Breast epithelium (tissue), 4 donors: ENCODE results near the gene HPS1. TPM values are rescaled to one million over a fixed set of nuclear protein-coding genes. Genes with fewer than 3 reads are reported as not detected.
A peak's percentile ranks its signal among the peaks of the same experiment; 100 is the strongest.

ENCODE experiments used
- DNase-seq, 2 donors: peaks; one replicate each; pipeline ENCODE4 v3.0.0-alpha.2; 2019; ENCODE audit warnings: low spot score in 2 of 2
- H3K27ac ChIP-seq, 2 donors: fragments of 200-600 bp; sonication (generic) in 1 of 2; one replicate each; pipeline ENCODE4 v1.5.1; 2016 to 2019; ENCODE audit warnings: mild to moderate bottlenecking in 1 of 2
- H3K27me3 ChIP-seq, 2 donors: fragments of 200-600 bp; sonication (generic) in 1 of 2; one replicate each; pipeline versions ENCODE4 v1.5.1 to v1.6.0; 2017 to 2019; ENCODE audit warnings: control low read depth in 1 of 2, mild to moderate bottlenecking in 1 of 2
- H3K36me3 ChIP-seq: fragments of 200-600 bp; one replicate; pipeline ENCODE4 v1.5.1; 2019
- H3K4me1 ChIP-seq, 2 donors: fragments of 200-600 bp; sonication (generic); one replicate each; pipeline ENCODE4 v1.5.1; 2016 to 2019; ENCODE audit warnings: control low read depth in 1 of 2
- H3K4me3 ChIP-seq, 3 donors: fragments of 200-600 bp; sonication (generic); 1 replicate in 2 of 3; 2 replicates in 1 of 3; pipeline ENCODE4 v1.5.1; 2016 to 2019; ENCODE audit warnings: mild to moderate bottlenecking in 3 of 3, moderate library complexity in 2 of 3
- H3K9me3 ChIP-seq, 2 donors: fragments of 200-600 bp; sonication (generic) in 1 of 2; one replicate each; pipeline ENCODE4 v1.5.1; 2016 to 2019; ENCODE audit warnings: control low read depth in 1 of 2
- POLR2A ChIP-seq: fragments of 450-650 bp; IDR thresholded peaks from one replicate; pipeline ENCODE4 v1.6.1; 2016; ENCODE audit warnings: antibody characterized with exemption, mild to moderate bottlenecking, moderate library complexity
- POLR2AphosphoS5 ChIP-seq, 3 donors: sonication (generic); formaldehyde crosslinking; IDR thresholded peaks; one replicate each; pipeline ENCODE4 v1.6.1; 2017; ENCODE audit warnings: antibody characterized with exemption in 3 of 3
- intact Hi-C: fragments of 100-400 bp; cut with DNase I; formaldehyde crosslinking; loops from one replicate; pipeline ENCODE4 v1.15.1; 2023; ENCODE audit warnings: low total_unique reads
- total RNA-seq, 3 donors: library from RNA; depleted of rRNA; stranded (reverse); fragments of >200 nt; gene quantifications; one replicate each; pipeline ENCODE4 v1.1.0, GENCODE V29; 2016
- TF ChIP-seq, protein P1 (sequence below), 3 donors: fragments of 450-650 bp; IDR thresholded peaks; one replicate each; pipeline ENCODE4 v1.5.1; 2016 to 2017; ENCODE audit warnings: antibody characterized with exemption in 3 of 3, mild to moderate bottlenecking in 3 of 3, moderate library complexity in 3 of 3

Gene HPS1
- total RNA-seq, 3 donors from 2014 or later, result 48.2 to 62.3 (median 61.8) TPM

DNA sequence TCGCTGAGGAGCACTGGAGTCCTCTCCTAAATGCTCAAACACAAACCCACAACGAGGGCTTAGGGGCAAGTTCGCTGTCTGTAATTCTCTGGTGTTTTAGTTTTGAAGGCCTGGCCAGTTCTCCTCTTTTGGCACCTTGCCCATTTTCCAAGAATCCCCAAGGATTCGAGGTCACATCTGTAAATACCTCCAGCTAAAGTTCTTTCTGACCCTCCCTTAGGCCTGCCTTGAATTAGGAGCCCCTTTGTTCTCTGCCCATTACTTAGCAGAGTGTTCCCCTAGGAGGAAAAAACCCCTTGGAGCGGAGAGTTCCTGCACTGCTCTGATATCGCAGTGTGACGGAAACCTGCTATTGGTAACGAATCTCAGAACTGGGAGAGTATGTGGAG is 31.0 kb downstream of the HPS1 start:
- Histone ChIP-seq H3K27me3 (no peaks in the 10 kb centered on the region), H3K36me3 (no peaks in the 10 kb centered on the region), H3K4me3 (no peak overlapping the region), H3K9me3 (no peaks in the 10 kb centered on the region), H3K4me1 (peaks cover 5 to 15% of the 10 kb centered on the region in 2 donors), H3K27ac (peak overlapping the region; percentile 82 to 83)
- DNase-seq, result no peak
- no peak for TF ChIP-seq POLR2A
- TF ChIP-seq, protein P1, sequence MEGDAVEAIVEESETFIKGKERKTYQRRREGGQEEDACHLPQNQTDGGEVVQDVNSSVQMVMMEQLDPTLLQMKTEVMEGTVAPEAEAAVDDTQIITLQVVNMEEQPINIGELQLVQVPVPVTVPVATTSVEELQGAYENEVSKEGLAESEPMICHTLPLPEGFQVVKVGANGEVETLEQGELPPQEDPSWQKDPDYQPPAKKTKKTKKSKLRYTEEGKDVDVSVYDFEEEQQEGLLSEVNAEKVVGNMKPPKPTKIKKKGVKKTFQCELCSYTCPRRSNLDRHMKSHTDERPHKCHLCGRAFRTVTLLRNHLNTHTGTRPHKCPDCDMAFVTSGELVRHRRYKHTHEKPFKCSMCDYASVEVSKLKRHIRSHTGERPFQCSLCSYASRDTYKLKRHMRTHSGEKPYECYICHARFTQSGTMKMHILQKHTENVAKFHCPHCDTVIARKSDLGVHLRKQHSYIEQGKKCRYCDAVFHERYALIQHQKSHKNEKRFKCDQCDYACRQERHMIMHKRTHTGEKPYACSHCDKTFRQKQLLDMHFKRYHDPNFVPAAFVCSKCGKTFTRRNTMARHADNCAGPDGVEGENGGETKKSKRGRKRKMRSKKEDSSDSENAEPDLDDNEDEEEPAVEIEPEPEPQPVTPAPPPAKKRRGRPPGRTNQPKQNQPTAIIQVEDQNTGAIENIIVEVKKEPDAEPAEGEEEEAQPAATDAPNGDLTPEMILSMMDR (IDR thresholded peaks at IDR 0.05), result no peak
- intact Hi-C loops, result no loop called here

DNA sequence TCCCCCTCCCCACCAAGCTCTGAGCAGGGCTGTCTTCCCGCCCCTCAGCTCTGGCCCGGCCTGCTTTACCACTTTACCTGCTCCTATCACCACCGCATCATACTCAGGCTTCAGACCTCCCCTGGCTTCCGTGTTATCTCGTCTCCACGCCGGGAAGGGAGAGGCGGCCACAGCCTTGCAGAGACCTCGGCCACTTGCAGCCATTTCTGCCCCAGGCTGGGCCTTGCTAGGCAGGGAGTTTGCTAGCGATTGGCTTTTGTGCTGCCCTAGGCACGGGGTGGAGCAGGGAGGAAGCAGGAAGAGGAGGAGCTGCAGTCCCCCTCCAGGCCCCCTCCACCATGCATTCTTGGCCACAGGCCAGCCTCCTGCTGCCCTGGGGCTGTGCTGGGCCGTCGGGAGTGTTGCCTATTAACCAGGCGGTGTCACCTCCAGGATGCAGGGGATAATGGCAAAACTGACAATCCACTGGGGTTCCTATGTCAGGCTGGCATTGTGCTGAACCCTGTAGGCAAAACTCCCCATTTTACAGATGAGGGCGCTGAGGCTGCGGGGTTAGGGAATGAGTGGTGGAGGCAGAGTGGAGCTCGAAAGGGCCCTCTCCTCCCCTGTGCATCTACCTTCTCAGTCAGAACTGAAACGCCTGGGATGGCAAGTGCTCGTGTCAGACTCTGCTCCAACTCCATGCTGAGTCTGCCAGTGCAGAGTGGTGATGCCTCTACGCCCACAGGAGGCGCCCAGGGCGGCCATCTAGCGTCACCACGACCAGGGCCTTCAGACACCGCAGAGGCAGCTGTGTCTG is 31.6 kb downstream of the HPS1 start, which contains the start of gene PYROXD2:
TSS of gene PYROXD2 (minus strand) at position 251 of the 799 bp plus-strand sequence. CDS start at position 204, 47 bp downstream.
- intact Hi-C loops, result loop anchor here (5.0 kb wide), 1 partner anchor 218 kb away; no protein-coding TSS in a partner anchor
- no peaks in the 10 kb centered on the region for H3K27me3 ChIP-seq
- no peaks in the 10 kb centered on the region for H3K9me3 ChIP-seq
- peak within 1 kb of the TSS; percentile 58 to 81 (median 64) for H3K4me3 ChIP-seq
- no peaks in the 10 kb centered on the region for H3K36me3 ChIP-seq
- DNase-seq, result peak; percentile 83 to 86
- TF ChIP-seq POLR2AphosphoS5 (IDR thresholded peaks at IDR 0.05) (peak; percentile 62 to 86 (median 74)), POLR2A (no peak)
- TF ChIP-seq, protein P1 (IDR thresholded peaks at IDR 0.05), result no peak
- peaks cover 5 to 15% of the 10 kb centered on the region in 2 donors for H3K4me1 ChIP-seq
- H3K27ac ChIP-seq, result peak within 1 kb of the TSS; percentile 82 to 83

DNA sequence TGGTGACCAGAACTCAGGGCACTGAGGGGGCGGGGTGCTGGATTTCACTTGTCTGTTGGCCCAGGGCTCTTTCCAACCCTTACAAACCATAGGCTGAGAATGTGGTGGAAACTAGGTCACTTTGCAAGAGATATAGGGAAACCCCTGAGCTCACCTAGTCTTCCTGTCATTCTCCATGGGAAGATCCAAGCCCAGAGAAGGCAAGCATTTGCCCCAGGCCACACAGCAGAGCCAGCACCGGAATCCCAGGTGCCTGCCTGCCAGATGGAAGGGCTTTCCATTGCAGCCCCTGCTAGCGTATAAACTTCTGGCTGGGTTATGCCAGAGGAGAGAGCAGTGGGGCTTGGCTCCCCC is 32.2 kb downstream of the HPS1 start:
- no peaks in the 10 kb centered on the region for H3K36me3 ChIP-seq
- no peaks in the 10 kb centered on the region for H3K9me3 ChIP-seq
- peak overlapping the region; percentile 58 to 81 (median 64) for H3K4me3 ChIP-seq
- no peak for DNase-seq
- H3K27me3 ChIP-seq, result no peaks in the 10 kb centered on the region
- H3K27ac ChIP-seq, result peak overlapping the region; percentile 82 to 83
- H3K4me1 ChIP-seq, result peaks cover 5 to 15% of the 10 kb centered on the region in 2 donors
- no peak for TF ChIP-seq POLR2A
- no peak for TF ChIP-seq POLR2AphosphoS5 (IDR thresholded peaks at IDR 0.05)
- intact Hi-C loops, result loop anchor here (5.0 kb wide), 1 partner anchor 217 kb away; no protein-coding TSS in a partner anchor

DNA sequence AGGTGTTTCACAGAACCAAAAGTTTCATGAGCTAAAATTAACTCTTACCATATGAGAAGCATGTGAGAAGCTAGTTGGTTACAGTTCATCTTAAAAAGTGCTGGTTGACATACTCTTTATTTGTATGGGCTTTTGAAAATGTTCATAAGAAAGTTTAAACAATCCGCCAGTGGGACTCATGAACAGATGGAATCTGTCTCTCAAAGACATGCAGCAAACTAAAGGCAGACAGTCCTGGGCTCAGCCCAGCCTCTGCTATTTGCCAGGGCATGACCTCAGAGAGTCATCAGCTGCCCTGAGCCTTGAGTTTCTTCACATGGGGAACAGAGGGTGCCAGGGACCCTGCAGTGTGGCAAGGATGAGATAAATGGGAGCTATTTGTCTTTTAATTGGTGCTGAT is 35.0 kb downstream of the HPS1 start:
- Histone ChIP-seq H3K27me3 (no peaks in the 10 kb centered on the region), H3K4me3 (no peak overlapping the region), H3K36me3 (no peaks in the 10 kb centered on the region), H3K27ac (no peak overlapping the region), H3K9me3 (no peaks in the 10 kb centered on the region), H3K4me1 (peaks cover 5 to 15% of the 10 kb centered on the region in 2 donors)
- TF ChIP-seq POLR2AphosphoS5 (IDR thresholded peaks at IDR 0.05) (no peak), POLR2A (no peak)
- TF ChIP-seq, protein P1 (IDR thresholded peaks at IDR 0.05), result no peak
- intact Hi-C loops, result loop anchor here (5.0 kb wide), 1 partner anchor 214 kb away; no protein-coding TSS in a partner anchor
- no peak for DNase-seq

DNA sequence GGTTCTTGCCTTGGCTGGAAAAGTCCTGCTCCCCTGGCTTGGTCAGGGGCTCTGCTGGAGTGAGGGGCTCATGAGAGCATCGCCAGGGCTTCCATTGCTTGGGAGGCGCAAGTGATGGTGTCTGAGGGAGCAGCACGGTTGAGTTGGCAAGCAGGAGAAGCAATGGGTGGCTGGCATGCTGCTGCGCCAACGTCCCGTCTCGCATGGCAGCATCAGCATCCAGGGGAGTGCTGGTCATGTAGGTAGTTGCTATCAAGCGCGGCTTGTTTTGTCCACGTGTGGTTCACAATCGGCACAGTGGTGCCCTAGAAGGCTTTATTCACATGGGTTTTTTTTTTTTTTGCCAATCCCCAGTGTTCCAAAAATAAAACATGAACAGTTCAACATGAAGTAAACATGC is 35.6 kb downstream of the HPS1 start:
- H3K27me3 ChIP-seq, result no peaks in the 10 kb centered on the region
- peaks cover 5 to 15% of the 10 kb centered on the region in 2 donors for H3K4me1 ChIP-seq
- H3K36me3 ChIP-seq, result no peaks in the 10 kb centered on the region
- no peak for DNase-seq
- H3K27ac ChIP-seq, result no peak overlapping the region
- intact Hi-C loops, result loop anchor here (5.0 kb wide), 1 partner anchor 214 kb away; no protein-coding TSS in a partner anchor
- H3K4me3 ChIP-seq, result no peak overlapping the region
- H3K9me3 ChIP-seq, result no peaks in the 10 kb centered on the region
- TF ChIP-seq POLR2A (no peak), POLR2AphosphoS5 (IDR thresholded peaks at IDR 0.05) (no peak)
- TF ChIP-seq, protein P1 (IDR thresholded peaks at IDR 0.05), result no peak
